Thoracic aorta (tissue), 2 donors: ENCODE data around the gene HLA-DOA. TPM values are rescaled to one million over a fixed set of nuclear protein-coding genes. Genes with fewer than 3 reads are reported as not detected.

Experiments
- ATAC-seq: fragments of 150-250 bp; one replicate; pipeline ENCODE4 v1.8.0; 2017; ENCODE audit warnings: low read depth; ENCODE audit not compliant: insufficient number of reproducible peaks, low FRiP score
- DNase-seq: peaks from one replicate; pipeline ENCODE4 v3.0.0-alpha.2; 2020; ENCODE audit warnings: low spot score
- H3K27ac ChIP-seq, 2 donors: fragments of 200-600 bp; sonication (generic); 1 replicate in 1 of 2; 2 replicates in 1 of 2; pipeline ENCODE4 v1.5.1; 2016; ENCODE audit warnings: mild to moderate bottlenecking in 2 of 2, moderate library complexity in 2 of 2
- H3K27me3 ChIP-seq: fragments of 200-600 bp; sonication (generic); replicated peaks from 2 replicates; pipeline ENCODE4 v1.6.0; 2016; ENCODE audit warnings: mild to moderate bottlenecking; ENCODE audit not compliant: insufficient read depth
- H3K36me3 ChIP-seq: fragments of 200-600 bp; sonication (generic); one replicate; pipeline ENCODE4 v1.5.1; 2016
- H3K4me1 ChIP-seq, 2 donors: fragments of 200-600 bp; sonication (generic); 1 replicate in 1 of 2; 2 replicates in 1 of 2; pipeline versions ENCODE4 v1.5.1 to v1.6.0; 2016; ENCODE audit warnings: low read depth in 2 of 2, mild to moderate bottlenecking in 1 of 2; ENCODE audit not compliant: control insufficient read depth in 1 of 2
- H3K4me3 ChIP-seq: fragments of 200-600 bp; sonication (generic); 2 replicates; pipeline ENCODE4 v1.5.1; 2016; ENCODE audit warnings: mild to moderate bottlenecking
- H3K9me3 ChIP-seq: fragments of 200-600 bp; sonication (generic); 2 replicates; pipeline ENCODE4 v1.5.1; 2016
- CTCF ChIP-seq: fragments of 200-600 bp; sonication (generic); IDR thresholded peaks from one replicate; pipeline ENCODE4 v1.5.1; 2019; ENCODE audit warnings: antibody characterized with exemption
- total RNA-seq, 2 donors: library from RNA; depleted of rRNA; stranded (reverse); fragments of >200 nt; gene quantifications; one replicate each; pipeline versions ENCODE4 v1.1.0 to v1.2.3, GENCODE V29; 2016

The HLA-DOA gene
- total RNA-seq, 2 donors from 2014 or later: 5.8 to 19.4 TPM

- peak overlapping the region; percentile 86 for H3K4me3 ChIP-seq
- peak overlapping the region; percentile 99 to 100 for H3K27ac ChIP-seq
- ATAC-seq: peak; percentile 73
- peak; percentile 8 for TF ChIP-seq CTCF
- H3K27me3 ChIP-seq: no peaks in the 10 kb centered on the region
- DNase-seq: peak; percentile 97
- peaks cover 28% of the 10 kb centered on the region for H3K36me3 ChIP-seq
- H3K4me1 ChIP-seq: peaks cover 27 to 37% of the 10 kb centered on the region in 2 donors
- H3K9me3 ChIP-seq: no peaks in the 10 kb centered on the region
Observed at GRCh38 chr6:32971581-32972352, 37.6 kb downstream of the HLA-DOA start.

GRCh38 chr6:32971242-32971580, 38.2 kb downstream of the HLA-DOA start:
- Histone ChIP-seq H3K27ac (peak overlapping the region; percentile 99 to 100), H3K36me3 (peaks cover 23% of the 10 kb centered on the region), H3K4me3 (peak overlapping the region; percentile 86), H3K9me3 (no peaks in the 10 kb centered on the region), H3K4me1 (peaks cover 27 to 37% of the 10 kb centered on the region in 2 donors), H3K27me3 (no peaks in the 10 kb centered on the region)
- DNase-seq (no peak), ATAC-seq (no peak)
- TF ChIP-seq CTCF: no peak

DNA sequence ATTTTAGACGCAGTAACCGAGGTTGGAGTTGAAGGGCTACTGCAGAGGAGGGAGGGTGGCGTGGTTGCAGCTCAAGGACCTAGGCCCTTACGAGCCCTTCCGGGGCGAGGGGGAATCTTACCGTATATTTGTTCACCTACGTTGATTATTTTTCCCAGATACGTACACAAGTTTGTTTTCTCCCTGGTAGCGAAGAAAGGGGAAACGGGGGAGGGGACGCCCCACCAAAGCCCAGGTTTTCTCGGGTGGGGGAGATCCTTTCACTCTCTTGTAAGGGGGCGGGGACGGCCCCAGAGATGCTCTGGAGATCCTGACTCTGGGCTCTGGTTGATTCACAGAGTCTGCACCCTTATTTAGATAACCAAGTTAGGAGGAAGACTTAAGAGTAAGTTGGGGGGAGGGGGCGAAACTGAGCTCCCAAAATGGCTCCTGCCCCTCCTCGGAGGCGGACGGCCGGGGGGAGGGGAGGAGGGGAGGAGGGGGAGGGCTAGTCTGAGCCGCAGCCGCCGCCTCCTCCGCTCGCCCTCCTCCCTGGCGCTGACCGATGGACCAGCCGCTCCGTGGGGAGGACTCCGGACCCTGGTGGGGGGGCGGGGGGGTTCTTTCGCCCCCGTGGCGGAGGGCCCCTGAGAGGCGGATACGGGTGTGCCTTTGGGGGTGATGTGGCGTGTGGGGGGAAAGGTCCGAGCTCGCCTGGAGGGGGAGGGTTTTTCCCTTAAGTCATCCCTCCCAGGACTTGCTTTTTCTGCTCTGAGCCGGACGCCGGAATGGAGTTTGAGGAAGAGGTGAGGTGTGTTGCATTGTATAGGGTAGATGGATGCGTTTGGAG, 38.8 kb downstream of the HLA-DOA start:
- H3K27me3 ChIP-seq: no peaks in the 10 kb centered on the region
- H3K4me1 ChIP-seq: peaks cover 22 to 37% of the 10 kb centered on the region in 2 donors
- peak; percentile 29 for ATAC-seq
- peak; percentile 73 for DNase-seq
- no peak for TF ChIP-seq CTCF
- H3K9me3 ChIP-seq: no peaks in the 10 kb centered on the region
- peak overlapping the region; percentile 86 for H3K4me3 ChIP-seq
- H3K27ac ChIP-seq: peak overlapping the region; percentile 99 to 100
- peaks cover 17% of the 10 kb centered on the region for H3K36me3 ChIP-seq

DNA sequence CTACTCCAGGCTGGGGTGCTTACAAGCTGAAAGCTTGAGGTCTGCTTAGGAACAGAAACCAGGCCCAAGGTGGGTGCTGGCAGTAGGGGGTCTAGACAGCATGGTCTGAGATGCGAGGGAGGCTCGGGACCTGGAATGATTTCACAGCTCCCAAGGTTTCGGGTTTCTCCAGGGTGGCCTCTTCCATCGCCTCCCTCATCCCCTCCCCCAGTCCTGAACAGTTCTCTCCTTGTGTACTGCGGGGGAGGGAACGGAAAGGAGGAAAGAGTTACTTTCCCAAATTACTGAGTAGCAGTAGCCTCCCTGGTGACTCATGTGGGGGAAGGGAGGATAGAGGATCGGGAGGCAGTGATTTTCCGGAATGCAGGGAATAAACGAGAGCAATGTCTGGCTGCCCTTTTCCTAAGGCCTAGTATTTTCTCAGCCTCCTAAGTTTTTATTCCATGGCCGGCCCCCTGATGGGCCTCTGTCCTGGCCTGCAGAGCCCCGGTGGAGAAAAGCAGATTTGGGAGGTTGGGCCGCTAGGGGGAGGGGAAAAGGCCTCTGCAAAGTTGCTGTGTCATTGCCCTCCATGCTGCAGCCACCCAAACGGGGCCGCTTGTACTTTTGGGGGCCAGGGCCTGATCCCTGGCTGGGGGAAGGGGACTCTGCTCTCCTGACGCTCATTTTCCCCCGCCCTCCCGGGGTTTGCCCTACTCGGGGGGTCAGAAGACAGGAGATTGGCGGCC, 39.5 kb downstream of the HLA-DOA start:
- Histone ChIP-seq H3K4me3 (peak overlapping the region; percentile 86), H3K27ac (peak overlapping the region; percentile 99 to 100), H3K4me1 (peaks cover 16 to 30% of the 10 kb centered on the region in 2 donors), H3K27me3 (no peaks in the 10 kb centered on the region), H3K36me3 (peaks cover 11% of the 10 kb centered on the region), H3K9me3 (no peaks in the 10 kb centered on the region)
- peak; percentile 51 for ATAC-seq
- peak; percentile 54 for TF ChIP-seq CTCF
- DNase-seq: peak; percentile 86
